Measurements from ENCODE around the gene ARHGAP15.

ARHGAP15 gene

GRCh38 chr2:143453981-143454511 is 324.8 kb downstream of the ARHGAP15 start:
- DNase-seq (ENCODE audit: low read depth): no peak

GRCh38 chr2:143455317-143455716 is 326.1 kb downstream of the ARHGAP15 start:
- DNase-seq (ENCODE audit: low read depth): no peak

- no peak for DNase-seq (ENCODE audit: low read depth)
These were observed 329.3 kb downstream of the ARHGAP15 start for GRCh38 chr2:143458258-143459190.

- DNase-seq (ENCODE audit: low read depth): no peak
These were observed 331.2 kb downstream of the ARHGAP15 start for GRCh38 chr2:143460382-143460781.

- DNase-seq (ENCODE audit: low read depth): no peak
These were observed 334.5 kb downstream of the ARHGAP15 start for GRCh38 chr2:143463719-143464118.

- no peak for DNase-seq (ENCODE audit: low read depth)
These were observed 337.2 kb downstream of the ARHGAP15 start for GRCh38 chr2:143466391-143466790.

GRCh38 chr2:143467011-143467410 is 337.8 kb downstream of the ARHGAP15 start:
- no peak for DNase-seq (ENCODE audit: low read depth)

GRCh38 chr2:143468341-143468888 is 339.2 kb downstream of the ARHGAP15 start:
- no peak for DNase-seq (ENCODE audit: low read depth)

GRCh38 chr2:143469323-143469722 is 340.1 kb downstream of the ARHGAP15 start:
- DNase-seq (ENCODE audit: low read depth): no peak

- no peak for DNase-seq (ENCODE audit: low read depth)
These were observed 342.3 kb downstream of the ARHGAP15 start for GRCh38 chr2:143471550-143471949.

GRCh38 chr2:143473216-143473615 is 344.0 kb downstream of the ARHGAP15 start:
- peak; percentile 24 for DNase-seq (ENCODE audit: low read depth)

- DNase-seq (ENCODE audit: low read depth): no peak
These were observed 344.6 kb downstream of the ARHGAP15 start for GRCh38 chr2:143473820-143474219.

GRCh38 chr2:143474586-143474985 is 345.4 kb downstream of the ARHGAP15 start:
- DNase-seq (ENCODE audit: low read depth): no peak

GRCh38 chr2:143475041-143475776 is 346.0 kb downstream of the ARHGAP15 start:
- DNase-seq (ENCODE audit: low read depth): no peak

GRCh38 chr2:143476336-143477087 is 347.3 kb downstream of the ARHGAP15 start:
- no peak for DNase-seq (ENCODE audit: low read depth)

- no peak for DNase-seq (ENCODE audit: low read depth)
These were observed 348.7 kb downstream of the ARHGAP15 start for GRCh38 chr2:143477714-143478443.

GRCh38 chr2:143480086-143480485 is 350.9 kb downstream of the ARHGAP15 start:
- no peak for DNase-seq (ENCODE audit: low read depth)

GRCh38 chr2:143480601-143481236 is 351.5 kb downstream of the ARHGAP15 start:
- no peak for DNase-seq (ENCODE audit: low read depth)

GRCh38 chr2:143481237-143481623 is 352.0 kb downstream of the ARHGAP15 start:
- no peak for DNase-seq (ENCODE audit: low read depth)

GRCh38 chr2:143481733-143482132 is 352.5 kb downstream of the ARHGAP15 start:
- DNase-seq (ENCODE audit: low read depth): no peak

- peak; percentile 19 for DNase-seq (ENCODE audit: low read depth)
These were observed 353.1 kb downstream of the ARHGAP15 start for GRCh38 chr2:143482316-143482715.
